HG03342 (cell line): ENCODE data around the gene KMT2E.
A peak's percentile ranks its signal among the peaks of the same experiment; 100 is the strongest.

ENCODE experiments used
- ATAC-seq: cut with Tn5 transposase; IDR thresholded peaks from one replicate; pipeline ENCODE4 v1.9.1; 2021; ENCODE audit warnings: mild to moderate bottlenecking, moderate library complexity; ENCODE audit not compliant: unreplicated experiment

Gene KMT2E

GRCh38 chr7:105006367-105007136, 7.5 kb upstream of the KMT2E start:
- no peak for ATAC-seq

GRCh38 chr7:105007298-105007697, 6.7 kb upstream of the KMT2E start:
- ATAC-seq, result no peak

GRCh38 chr7:105009667-105010503, 4.1 kb upstream of the KMT2E start:
- ATAC-seq, result no peak

DNA sequence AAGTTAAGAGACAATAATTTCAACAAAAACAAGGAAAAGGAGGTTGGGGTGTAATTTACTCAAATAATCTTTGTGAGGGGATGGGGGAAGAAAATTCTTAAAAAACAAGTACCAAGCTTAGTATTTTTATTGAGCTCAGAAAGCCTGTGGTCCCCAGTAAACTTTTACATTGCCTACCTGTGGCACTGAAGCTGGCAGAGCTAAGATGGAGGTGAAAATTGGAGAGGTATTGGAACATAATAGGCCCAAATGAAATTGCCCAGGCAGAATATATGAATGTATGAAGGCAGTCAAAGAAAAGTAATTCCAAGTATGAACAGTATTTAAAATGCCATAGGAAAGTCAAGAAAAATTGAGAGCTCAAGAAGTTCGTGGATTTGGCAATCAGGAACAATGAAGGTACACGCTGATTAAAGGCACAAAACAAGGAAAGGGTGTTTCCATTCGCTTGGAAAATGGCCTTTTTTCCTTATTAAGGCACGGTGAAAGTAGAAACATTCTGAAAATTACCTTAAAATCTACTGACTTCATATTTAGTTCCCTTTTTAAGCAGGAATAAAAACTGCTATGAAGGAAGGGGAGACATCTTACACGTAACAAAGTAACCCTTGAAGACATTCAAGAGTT, 3.4 kb upstream of the KMT2E start:
- ATAC-seq, result no peak

DNA sequence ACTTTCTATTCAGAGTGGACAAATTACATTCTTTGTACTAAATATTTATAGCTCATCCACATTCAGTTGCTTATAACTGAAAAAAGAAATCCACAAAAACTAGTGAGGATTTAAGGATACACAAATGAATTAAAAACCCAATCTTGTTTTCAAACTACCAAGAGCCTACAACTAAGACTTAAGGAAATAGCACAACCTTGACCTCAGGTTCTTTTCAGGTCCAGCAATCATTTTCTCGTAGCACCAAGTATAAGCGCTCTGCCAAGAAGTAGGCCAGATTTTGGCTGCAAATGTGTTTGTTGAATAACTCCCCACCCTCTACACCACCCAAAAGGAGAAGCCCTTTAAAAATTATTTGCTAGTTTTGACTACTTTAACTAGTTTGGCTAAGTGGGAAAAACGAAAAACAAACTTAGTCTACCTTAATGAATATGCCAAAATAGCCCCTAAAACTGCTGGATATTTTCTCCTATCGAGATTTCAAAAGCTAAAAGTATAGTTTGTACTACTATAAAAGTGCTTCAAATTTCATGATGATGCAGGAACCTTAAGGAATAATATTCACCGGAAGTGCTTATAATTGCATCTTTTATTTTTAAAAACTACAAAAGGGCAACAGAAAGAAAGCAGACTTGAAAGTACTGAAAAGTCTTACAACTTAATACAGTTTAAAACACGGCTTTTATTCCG, 2.7 kb upstream of the KMT2E start:
- ATAC-seq, result no peak

GRCh38 chr7:105011831-105012502, 2.0 kb upstream of the KMT2E start:
- no peak for ATAC-seq

DNA sequence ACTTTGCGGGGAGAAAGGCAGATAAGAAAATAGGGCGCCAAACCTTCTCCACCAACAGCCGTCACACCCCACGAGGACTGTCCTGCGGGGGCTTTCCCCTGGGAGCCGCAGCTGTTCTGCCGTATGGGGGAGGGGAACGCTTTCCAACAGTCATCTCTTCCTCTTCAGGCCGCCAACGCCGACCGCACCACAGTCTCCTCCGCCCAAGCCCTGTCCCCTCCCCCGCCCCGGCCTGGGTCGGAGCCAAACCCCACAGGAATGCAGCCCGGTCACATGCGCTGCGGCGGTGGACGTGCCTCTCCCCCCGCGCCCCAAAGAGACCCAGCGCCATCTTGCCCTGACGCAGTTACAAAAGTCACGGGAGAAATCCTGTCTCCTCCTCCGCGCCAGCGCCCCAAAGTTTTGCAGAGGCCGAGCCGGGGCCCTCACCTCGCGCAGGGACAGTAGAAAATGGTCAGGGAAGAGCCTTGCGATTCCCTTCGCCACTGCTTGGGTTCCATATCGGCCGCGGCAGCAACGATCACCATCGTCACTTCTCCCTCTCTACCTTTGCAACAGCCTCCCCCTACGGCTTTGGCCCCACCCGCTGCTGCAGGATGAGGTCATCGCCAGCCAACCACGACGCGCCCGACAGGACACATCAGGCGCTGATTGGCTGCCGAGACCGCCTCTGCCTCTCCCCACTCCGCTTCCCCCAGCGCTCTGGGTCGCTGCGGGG, 1.3 kb upstream of the KMT2E start:
- ATAC-seq, result peak; percentile 65

- ATAC-seq, result peak; percentile 36
These were observed 687 bp upstream of the KMT2E start for GRCh38 chr7:105013221-105013815.

DNA sequence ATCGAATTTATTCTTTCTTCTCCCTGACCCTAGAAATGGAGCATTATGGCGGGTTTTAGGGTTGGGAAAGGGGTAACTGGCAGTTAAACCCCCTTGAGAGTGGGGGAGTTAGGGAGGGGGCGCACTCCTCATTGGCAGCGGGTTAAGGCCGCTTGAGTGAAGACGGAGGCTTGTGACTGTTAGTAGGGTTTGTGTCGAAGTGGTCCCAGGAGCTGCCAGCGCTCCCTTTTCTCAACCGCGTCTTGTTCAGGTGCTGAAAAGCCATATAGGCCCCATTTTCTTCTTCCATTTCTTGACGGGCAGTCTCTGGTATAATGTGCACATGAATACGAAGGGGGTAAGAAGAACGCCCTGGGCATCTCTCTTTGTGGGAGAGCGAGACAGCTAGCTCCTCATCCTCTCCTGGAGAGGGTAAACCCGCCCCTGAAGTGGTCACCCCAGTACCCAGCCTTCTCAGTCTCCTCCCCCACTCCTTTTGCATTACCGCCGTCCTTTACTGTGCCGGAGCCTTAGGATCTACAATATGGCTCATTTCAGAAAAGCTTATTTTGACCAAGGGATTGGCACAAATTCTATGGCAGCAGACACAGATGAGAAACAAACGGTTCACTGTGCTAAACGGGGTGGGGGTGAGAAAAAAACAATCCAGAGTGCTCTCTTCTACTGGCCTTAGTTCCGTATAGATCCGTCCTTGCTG, 836 bp downstream of the KMT2E start:
- no peak for ATAC-seq

DNA sequence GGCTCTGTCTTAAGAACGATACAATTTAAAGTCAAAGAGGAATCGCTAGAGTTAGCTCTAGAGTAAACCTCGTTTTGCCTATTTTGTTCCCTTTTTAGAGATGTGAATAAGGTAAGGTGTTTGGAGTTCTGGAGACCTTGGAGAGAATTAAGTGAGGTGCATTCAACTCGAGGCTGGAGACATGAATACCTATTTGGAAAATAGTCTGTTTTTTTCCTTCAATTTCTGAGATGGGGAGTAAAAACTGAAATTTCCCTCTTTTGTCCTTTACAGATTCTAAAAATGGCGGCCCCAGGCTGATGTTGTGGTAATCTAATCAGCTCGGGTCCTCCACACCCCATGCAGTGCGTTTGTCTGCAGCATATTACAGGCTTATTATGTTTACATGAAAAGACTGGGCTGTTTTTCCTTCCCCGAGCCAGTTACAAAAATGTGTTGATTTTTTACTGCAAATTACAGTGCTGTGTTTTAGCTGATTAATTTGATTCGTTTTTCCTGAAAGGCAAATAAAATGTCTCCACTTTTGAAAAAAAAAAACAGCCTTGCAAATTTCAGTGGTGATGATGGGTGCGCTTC, 1.5 kb downstream of the KMT2E start:
- no peak for ATAC-seq

- no peak for ATAC-seq
These were observed 2.2 kb downstream of the KMT2E start for GRCh38 chr7:105016068-105016708.

DNA sequence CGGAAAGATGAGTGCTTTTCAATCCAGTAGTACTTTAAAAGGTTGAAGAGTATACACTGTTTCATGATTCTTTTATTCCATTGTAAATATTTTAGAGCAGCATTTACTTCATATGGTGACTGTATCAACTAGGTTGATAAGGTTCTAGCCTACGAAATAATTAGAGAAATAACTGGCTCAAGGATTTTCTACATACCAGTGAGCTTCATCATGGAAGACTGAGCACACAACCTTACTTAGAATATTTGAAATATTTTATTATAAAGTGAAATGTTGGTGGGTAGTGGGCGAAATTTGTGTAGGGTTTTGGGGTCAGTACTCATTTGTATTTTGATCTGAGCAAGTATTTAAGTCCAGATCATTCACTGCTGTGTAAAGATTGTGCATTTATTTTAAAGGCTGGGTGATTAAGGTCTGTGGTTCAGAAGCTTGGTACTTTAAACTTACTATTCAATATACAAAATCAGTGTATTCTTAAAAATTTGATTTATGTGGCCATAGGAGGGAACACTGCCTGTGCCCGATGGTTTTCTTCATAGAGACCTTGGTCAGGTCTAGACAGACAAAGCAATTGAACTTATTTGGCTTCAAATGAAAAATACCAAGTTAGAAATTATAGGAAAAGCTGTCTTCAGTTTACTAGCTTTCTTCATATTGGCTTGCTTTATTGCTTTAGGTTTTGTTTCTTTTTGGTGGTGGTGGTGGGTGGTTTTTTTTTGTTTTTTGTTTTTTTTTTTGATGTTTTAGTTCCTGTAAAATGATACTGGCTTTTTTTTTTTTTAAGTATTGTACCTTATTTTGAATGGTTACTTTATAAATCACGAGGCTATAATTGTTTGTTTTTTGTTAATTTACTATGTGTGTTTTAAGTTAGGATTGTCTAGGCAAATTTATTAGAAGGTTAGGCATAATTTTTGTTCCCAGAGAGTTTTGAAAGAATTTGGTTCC, 3.0 kb downstream of the KMT2E start:
- no peak for ATAC-seq

DNA sequence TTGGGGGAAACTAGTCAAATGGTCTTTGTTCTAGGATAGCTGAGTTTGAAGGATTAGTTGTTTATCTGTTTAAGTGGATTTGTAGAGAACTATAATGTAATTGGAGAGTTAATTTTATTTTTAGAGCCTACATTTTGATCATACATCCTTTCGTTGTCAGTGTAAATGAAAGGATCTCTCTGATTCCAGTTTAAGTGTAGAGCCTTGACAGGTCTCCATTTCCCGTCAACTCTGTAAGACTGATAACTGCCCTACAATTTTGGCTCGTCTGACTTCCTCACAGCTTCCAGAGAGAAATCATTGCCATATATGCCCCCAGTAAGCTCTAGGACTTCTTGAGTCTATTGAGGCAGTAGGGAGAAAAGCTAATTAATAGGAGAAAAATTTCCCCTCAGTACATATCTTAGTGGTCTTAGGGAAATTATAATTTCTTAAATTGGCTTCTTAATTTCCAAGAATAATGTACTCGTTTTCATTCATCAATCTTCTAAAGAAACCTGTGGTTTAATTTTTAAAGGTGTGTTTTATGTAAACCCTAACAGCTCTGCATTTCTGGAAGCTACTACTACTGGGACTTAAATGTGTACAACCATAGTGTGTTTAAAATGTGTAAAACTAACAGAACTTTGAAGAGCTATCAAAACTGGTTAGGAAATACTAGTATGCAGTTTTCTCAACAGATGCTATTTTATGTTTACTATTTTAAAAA, 3.8 kb downstream of the KMT2E start:
- no peak for ATAC-seq

DNA sequence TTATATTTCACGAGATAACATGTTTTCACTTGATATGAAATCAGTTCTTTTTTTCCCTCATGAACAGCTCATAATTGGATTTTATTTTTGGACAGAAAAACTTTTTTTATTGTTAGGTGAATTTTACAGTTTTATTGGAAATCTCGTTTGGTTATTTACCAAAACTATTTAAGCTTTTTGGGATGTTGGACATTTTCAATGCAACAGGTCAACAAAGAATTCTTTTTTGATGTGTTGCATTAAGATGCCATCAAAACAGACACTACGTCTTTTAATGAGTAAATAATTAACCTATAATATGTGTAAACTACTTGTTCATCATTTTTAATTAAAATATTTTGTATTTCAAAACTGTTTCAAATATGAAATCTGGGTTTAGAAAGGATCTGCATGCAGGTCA, 5.3 kb downstream of the KMT2E start:
- ATAC-seq, result no peak

DNA sequence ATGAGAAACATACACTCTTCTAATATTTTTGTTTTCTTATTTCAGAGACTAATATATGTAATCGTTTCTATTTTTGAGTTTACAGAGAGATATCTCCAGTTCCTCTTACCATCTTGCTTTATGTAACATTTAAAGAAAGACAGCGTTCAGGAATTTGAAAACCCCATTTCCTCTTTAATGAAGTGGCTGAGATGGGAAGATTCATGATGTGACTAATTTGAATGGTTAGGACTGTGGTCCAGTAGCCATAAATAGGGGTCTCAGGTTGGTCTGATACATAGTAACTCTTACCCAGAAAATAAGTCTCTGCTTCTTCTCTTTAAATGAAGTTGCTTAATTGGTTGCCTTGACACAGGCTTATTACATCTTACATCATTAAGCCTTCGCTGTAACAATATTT, 6.9 kb downstream of the KMT2E start:
- no peak for ATAC-seq

DNA sequence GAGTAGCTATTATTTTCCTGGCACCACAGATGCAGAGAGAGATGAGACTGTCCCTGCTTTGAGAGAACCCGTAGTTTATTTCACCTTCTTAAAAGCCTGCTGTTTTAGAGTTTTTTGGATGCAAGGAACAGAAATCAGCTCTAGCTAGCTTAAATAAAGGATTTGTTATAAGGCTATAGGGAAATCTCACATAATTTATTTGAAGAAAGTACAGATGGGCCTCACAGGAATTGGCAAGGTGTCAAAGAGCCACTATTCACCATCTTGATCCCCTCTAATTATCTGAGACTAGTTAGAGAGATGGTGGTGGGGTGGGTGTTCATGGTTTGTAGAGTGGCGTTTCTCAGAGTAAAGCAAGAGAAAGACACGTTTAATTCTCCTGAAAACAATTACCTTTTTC, 7.3 kb downstream of the KMT2E start:
- ATAC-seq, result no peak
